Upper lobe of right lung (tissue), 1 donor: ENCODE data around the gene RTKN2. TPM values are rescaled to one million over a fixed set of nuclear protein-coding genes. Genes with fewer than 3 reads are reported as not detected.

Experiments
- ATAC-seq: fragments of 200-7000 bp; cut with Tn5 transposase; one replicate; pipeline ENCODE4 v1.9.1; 2020; ENCODE audit warnings: mild to moderate bottlenecking, moderate library complexity
- DNase-seq: peaks from one replicate; pipeline ENCODE4 v3.0.0-alpha.2; 2020
- H3K27ac ChIP-seq: fragments of 200-600 bp; one replicate; pipeline ENCODE4 v1.8.0; 2022
- H3K27me3 ChIP-seq: fragments of 200-600 bp; one replicate; pipeline ENCODE4 v1.8.0; 2022; ENCODE audit warnings: mild to moderate bottlenecking
- H3K36me3 ChIP-seq: fragments of 200-600 bp; one replicate; pipeline ENCODE4 v1.8.0; 2022
- H3K4me1 ChIP-seq: fragments of 200-600 bp; one replicate; pipeline ENCODE4 v1.8.0; 2022
- H3K4me3 ChIP-seq: fragments of 200-600 bp; one replicate; pipeline ENCODE4 v1.8.0; 2022; ENCODE audit warnings: mild to moderate bottlenecking
- H3K9me3 ChIP-seq: fragments of 200-600 bp; one replicate; pipeline ENCODE4 v1.8.0; 2022
- intact Hi-C: fragments of 100-400 bp; cut with DNase I; formaldehyde crosslinking; loops from one replicate; pipeline ENCODE4 v1.11.0; 2022
- total RNA-seq: library from RNA; stranded (reverse); fragmentation: NEBNext Ultra II Directional; extraction: Animal tissue kit (Norgen Biotek cat#: 25700); gene quantifications from one replicate; pipeline ENCODE4 v1.2.1, GENCODE V29; 2021
- TF ChIP-seq, protein P1 (sequence below): fragments of 200-600 bp; IDR thresholded peaks from one replicate; pipeline ENCODE4 v1.8.0; 2022; ENCODE audit warnings: antibody characterized with exemption
- donor health status: DM: no; HTN: yes; CAD: no; lungs with severe emphysema.

The RTKN2 gene
- total RNA-seq, 1 donor from 2014 or later, result 93.7 TPM

DNA sequence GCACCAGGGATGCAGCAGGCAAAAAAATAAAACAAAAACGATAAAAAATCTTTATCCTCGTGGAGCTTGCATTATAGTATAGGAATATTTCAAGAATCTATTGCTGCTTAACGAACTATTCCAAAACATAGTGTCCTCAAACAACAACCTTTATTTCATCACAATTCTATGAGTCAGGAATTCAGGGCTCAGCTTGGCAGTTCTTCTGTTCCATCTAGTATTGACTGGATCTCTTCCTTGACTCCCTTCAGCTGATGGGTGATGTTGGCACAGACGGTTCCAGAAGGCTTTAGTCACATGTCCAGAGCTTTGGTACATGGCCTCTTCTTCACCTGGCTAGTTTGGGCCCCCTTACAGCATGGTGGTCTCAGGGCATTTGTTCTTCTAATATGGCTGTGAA, 88.0 kb downstream of the RTKN2 start:
- TF ChIP-seq, protein P1, sequence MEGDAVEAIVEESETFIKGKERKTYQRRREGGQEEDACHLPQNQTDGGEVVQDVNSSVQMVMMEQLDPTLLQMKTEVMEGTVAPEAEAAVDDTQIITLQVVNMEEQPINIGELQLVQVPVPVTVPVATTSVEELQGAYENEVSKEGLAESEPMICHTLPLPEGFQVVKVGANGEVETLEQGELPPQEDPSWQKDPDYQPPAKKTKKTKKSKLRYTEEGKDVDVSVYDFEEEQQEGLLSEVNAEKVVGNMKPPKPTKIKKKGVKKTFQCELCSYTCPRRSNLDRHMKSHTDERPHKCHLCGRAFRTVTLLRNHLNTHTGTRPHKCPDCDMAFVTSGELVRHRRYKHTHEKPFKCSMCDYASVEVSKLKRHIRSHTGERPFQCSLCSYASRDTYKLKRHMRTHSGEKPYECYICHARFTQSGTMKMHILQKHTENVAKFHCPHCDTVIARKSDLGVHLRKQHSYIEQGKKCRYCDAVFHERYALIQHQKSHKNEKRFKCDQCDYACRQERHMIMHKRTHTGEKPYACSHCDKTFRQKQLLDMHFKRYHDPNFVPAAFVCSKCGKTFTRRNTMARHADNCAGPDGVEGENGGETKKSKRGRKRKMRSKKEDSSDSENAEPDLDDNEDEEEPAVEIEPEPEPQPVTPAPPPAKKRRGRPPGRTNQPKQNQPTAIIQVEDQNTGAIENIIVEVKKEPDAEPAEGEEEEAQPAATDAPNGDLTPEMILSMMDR, result no peak
- intact Hi-C loops, result no loop called here
- Histone ChIP-seq H3K4me3 (no peak overlapping the region), H3K9me3 (no peaks in the 10 kb centered on the region), H3K36me3 (no peaks in the 10 kb centered on the region), H3K27ac (no peak overlapping the region), H3K27me3 (no peaks in the 10 kb centered on the region), H3K4me1 (no peaks in the 10 kb centered on the region)
- DNase-seq (no peak), ATAC-seq (no peak)

DNA sequence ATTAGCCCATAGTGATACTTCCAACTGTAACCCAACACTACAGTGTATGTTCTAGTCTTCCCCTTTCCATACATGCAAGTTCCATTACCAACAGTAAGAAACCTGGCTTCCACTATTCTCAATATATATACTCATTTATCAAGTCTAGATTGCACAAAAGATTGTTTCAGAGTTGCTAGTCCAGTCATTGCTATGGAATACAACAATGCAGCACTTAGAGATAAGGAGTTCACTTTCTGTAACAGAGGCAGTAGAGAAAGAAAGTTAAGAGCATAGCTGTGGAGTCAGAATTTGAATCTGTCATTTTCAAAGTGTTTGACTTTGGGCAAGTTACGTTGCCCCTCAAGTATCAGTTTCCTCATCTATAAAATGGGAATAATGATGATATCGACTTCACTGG, 90.1 kb downstream of the RTKN2 start:
- intact Hi-C loops, result no loop called here
- Histone ChIP-seq H3K4me1 (no peaks in the 10 kb centered on the region), H3K9me3 (no peaks in the 10 kb centered on the region), H3K27ac (no peak overlapping the region), H3K36me3 (no peaks in the 10 kb centered on the region), H3K27me3 (no peaks in the 10 kb centered on the region), H3K4me3 (no peak overlapping the region)
- TF ChIP-seq, protein P1, result no peak
- ATAC-seq (peak; percentile 54), DNase-seq (no peak)

DNA sequence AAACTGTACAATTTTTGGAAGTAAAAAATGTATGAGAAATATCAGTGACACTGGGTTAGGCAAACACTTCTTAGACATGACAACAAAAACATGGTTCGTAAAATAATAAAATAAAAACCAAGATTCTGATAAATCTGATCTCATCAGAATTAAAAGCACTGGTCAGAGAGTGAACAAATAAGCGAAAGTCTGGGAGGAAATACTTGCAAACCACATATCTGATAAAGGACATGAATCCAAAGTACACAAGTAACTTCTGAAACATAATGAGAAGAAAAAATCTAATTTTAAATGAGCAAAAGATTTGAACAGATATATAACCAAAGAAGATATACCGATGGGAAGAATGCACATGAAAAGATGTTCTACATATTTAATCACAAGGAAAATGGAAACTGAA, 91.5 kb downstream of the RTKN2 start:
- Histone ChIP-seq H3K27ac (no peak overlapping the region), H3K9me3 (no peaks in the 10 kb centered on the region), H3K4me3 (no peak overlapping the region), H3K36me3 (no peaks in the 10 kb centered on the region), H3K27me3 (no peaks in the 10 kb centered on the region), H3K4me1 (no peaks in the 10 kb centered on the region)
- intact Hi-C loops, result no loop called here
- ATAC-seq, result no peak
- DNase-seq, result no peak
- TF ChIP-seq, protein P1, result no peak

DNA sequence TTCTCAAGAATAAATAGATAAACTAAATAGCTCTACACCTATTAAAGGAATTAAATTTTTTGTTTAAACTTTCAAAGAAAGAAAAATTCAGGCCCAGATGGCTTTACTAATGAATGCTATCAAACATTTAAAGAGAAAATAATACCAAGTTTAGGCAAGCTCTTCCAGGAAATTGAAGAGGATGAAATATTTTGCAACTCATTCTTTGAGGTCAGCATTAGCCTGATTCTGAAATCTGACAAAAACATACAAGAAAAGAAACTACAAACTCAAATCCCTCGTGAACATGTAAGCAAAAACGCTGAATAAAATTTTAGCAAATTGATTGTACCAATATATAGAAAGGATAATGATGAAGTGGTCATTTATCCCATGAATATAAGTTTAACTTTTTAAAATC, 93.4 kb downstream of the RTKN2 start:
- intact Hi-C loops, result no loop called here
- no peaks in the 10 kb centered on the region for H3K27me3 ChIP-seq
- H3K4me1 ChIP-seq, result no peaks in the 10 kb centered on the region
- TF ChIP-seq, protein P1, result no peak
- H3K27ac ChIP-seq, result no peak overlapping the region
- DNase-seq (no peak), ATAC-seq (no peak)
- H3K4me3 ChIP-seq, result no peak overlapping the region
- H3K36me3 ChIP-seq, result no peaks in the 10 kb centered on the region
- H3K9me3 ChIP-seq, result no peaks in the 10 kb centered on the region

DNA sequence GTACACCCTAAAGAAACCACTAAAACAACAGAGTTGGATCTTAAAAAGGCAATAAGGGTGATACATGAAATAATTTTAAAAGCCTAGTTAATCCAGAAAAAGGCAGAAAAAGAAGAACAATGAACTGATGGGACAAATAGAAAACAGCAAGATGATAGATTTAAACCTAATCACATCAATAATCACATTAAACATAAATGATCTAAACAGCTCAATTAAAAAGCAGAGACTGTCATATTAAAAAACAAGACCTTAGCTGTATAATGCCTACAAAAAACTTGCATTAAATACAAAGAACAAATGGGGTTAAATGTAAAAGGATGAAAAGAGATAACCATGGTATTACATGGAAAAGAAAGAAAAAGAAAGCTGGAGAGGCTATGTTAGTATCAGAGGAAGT, 96.2 kb downstream of the RTKN2 start:
- H3K4me3 ChIP-seq, result no peak overlapping the region
- TF ChIP-seq, protein P1, result no peak
- H3K27ac ChIP-seq, result no peak overlapping the region
- no peaks in the 10 kb centered on the region for H3K4me1 ChIP-seq
- intact Hi-C loops, result no loop called here
- no peaks in the 10 kb centered on the region for H3K36me3 ChIP-seq
- ATAC-seq (no peak), DNase-seq (no peak)
- no peaks in the 10 kb centered on the region for H3K9me3 ChIP-seq
- H3K27me3 ChIP-seq, result no peaks in the 10 kb centered on the region

DNA sequence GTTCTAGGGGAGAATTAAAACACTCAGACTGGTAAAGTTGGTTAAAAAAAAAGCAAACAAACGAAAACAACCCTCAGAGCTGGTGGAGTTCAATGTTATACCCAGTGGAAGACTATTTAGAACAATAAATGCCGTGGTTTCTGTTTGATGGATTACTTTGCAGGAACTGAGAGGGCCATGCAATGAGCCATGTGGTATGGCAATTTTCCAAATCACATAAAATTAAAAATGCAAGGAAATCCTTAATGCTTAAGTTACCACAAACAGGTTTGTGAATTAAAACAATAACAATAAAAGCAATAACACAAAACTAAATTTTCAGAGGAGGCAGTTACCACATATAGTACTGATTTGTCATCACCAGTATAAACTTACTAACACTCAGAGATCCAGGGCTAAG, 96.9 kb downstream of the RTKN2 start:
- no peaks in the 10 kb centered on the region for H3K9me3 ChIP-seq
- intact Hi-C loops, result no loop called here
- no peak overlapping the region for H3K4me3 ChIP-seq
- H3K36me3 ChIP-seq, result no peaks in the 10 kb centered on the region
- no peaks in the 10 kb centered on the region for H3K27me3 ChIP-seq
- H3K27ac ChIP-seq, result no peak overlapping the region
- ATAC-seq (no peak), DNase-seq (no peak)
- no peaks in the 10 kb centered on the region for H3K4me1 ChIP-seq
- TF ChIP-seq, protein P1, result no peak
